ENCODE data around the gene RNASE8.

The RNASE8 gene

GRCh38 chr14:21095430-21096205, 38.0 kb downstream of the RNASE8 start:
- peaks cover 21% of the 10 kb centered on the region for H3K4me1 ChIP-seq (ENCODE audit: low read length)
- 0 out of 2 replicates have a peak, but pooled peaks cover 6% of the 10 kb centered on the region for H4K20me1 ChIP-seq (ENCODE audit: insufficient read depth, low read length)
- no peak for TF ChIP-seq EZH2phosphoT487 (IDR thresholded peaks at IDR 0.05; ENCODE audit: low read depth)
- no peak for TF ChIP-seq CTCF (IDR thresholded peaks at IDR 0.05; ENCODE audit: low read depth, low read length)
- H3K27me3 ChIP-seq (ENCODE audit: low read depth, low read length), result no peaks in the 10 kb centered on the region
- no peaks in the 10 kb centered on the region for H3K9me3 ChIP-seq (ENCODE audit: insufficient read depth, low read length)
- H3K79me2 ChIP-seq (ENCODE audit: low read length), result no peaks in the 10 kb centered on the region
- no peak overlapping the region for H3K9ac ChIP-seq (ENCODE audit: low read length)
- H3K27ac ChIP-seq (ENCODE audit: low read length), result no peak overlapping the region
- no peak overlapping the region for H3K4me2 ChIP-seq (ENCODE audit: low read length)
- H3K4me3 ChIP-seq (ENCODE audit: low read length), result no peak overlapping the region
- H2AFZ ChIP-seq (ENCODE audit: low read depth, low read length), result no peak overlapping the region
- H3K36me3 ChIP-seq (replicated peaks; ENCODE audit: low read depth, low read length), result peaks cover 5% of the 10 kb centered on the region

DNA sequence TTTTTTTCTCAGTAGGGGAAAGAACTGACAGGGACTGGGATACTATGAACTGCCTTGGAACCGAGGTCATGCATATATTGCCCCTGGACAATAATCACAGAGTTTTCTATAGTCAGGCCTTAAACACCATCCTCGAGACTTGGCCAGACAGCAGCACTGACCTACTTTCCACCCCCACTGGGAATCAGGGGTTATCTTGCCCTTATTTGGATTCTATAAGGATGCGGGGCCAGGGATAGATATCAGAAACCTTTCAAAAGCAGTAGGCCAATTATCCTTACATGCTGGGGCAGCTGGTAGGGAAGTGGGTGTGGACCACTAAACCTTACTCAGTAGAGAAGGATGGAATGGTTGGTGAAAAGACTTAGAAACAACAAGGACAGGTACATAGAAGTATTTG, 38.8 kb downstream of the RNASE8 start:
- Histone ChIP-seq H3K27ac (ENCODE audit: low read length) (no peak overlapping the region), H3K4me2 (ENCODE audit: low read length) (no peak overlapping the region), H3K4me3 (ENCODE audit: low read length) (no peak overlapping the region), H3K9ac (ENCODE audit: low read length) (no peak overlapping the region), H3K9me3 (ENCODE audit: insufficient read depth, low read length) (no peaks in the 10 kb centered on the region), H4K20me1 (ENCODE audit: insufficient read depth, low read length) (0 out of 2 replicates have a peak, but pooled peaks cover 6% of the 10 kb centered on the region), H2AFZ (ENCODE audit: low read depth, low read length) (no peak overlapping the region), H3K27me3 (ENCODE audit: low read depth, low read length) (no peaks in the 10 kb centered on the region), H3K36me3 (replicated peaks; ENCODE audit: low read depth, low read length) (peaks cover under 1% of the 10 kb centered on the region), H3K79me2 (ENCODE audit: low read length) (no peaks in the 10 kb centered on the region), H3K4me1 (ENCODE audit: low read length) (peaks cover 21% of the 10 kb centered on the region)
- TF ChIP-seq CTCF (IDR thresholded peaks at IDR 0.05; ENCODE audit: low read depth, low read length), result no peak
- no peak for TF ChIP-seq EZH2phosphoT487 (IDR thresholded peaks at IDR 0.05; ENCODE audit: low read depth)

GRCh38 chr14:21096978-21097635, 39.5 kb downstream of the RNASE8 start:
- peak overlapping the region; percentile 75 for H3K4me3 ChIP-seq (ENCODE audit: low read length)
- peak overlapping the region; percentile 52 for H3K9ac ChIP-seq (ENCODE audit: low read length)
- H4K20me1 ChIP-seq (ENCODE audit: insufficient read depth, low read length), result 0 out of 2 replicates have a peak, but pooled peaks cover 6% of the 10 kb centered on the region
- H3K36me3 ChIP-seq (replicated peaks; ENCODE audit: low read depth, low read length), result no peaks in the 10 kb centered on the region
- peak overlapping the region; percentile 59 for H3K4me2 ChIP-seq (ENCODE audit: low read length)
- no peaks in the 10 kb centered on the region for H3K79me2 ChIP-seq (ENCODE audit: low read length)
- H3K4me1 ChIP-seq (ENCODE audit: low read length), result peaks cover 21% of the 10 kb centered on the region
- H3K27me3 ChIP-seq (ENCODE audit: low read depth, low read length), result no peaks in the 10 kb centered on the region
- no peak for TF ChIP-seq EZH2phosphoT487 (IDR thresholded peaks at IDR 0.05; ENCODE audit: low read depth)
- no peak for TF ChIP-seq CTCF (IDR thresholded peaks at IDR 0.05; ENCODE audit: low read depth, low read length)
- no peak overlapping the region for H3K27ac ChIP-seq (ENCODE audit: low read length)
- H3K9me3 ChIP-seq (ENCODE audit: insufficient read depth, low read length), result no peaks in the 10 kb centered on the region
- H2AFZ ChIP-seq (ENCODE audit: low read depth, low read length), result no peak overlapping the region

DNA sequence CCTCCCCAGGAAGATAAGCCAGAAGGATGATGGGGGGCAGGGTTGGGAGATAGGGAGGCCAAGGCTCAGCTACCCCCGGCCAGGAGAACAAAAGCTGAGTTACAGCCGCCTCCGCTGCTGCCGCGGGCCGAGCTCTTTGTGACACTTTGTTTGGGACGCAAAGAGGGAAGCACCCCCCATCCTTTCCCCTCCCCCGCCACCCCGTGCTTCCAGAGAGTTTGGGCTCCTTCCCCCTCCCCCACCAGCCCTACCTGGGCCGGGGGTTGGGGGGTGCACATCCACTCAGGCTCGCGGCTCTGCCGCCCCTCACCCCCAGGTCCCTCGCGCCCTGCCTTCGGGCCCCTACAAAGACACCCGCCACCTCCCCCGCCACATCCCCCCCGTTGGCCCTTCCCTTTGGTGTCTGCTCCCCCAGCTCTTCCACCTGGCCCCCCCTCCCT, 40.0 kb downstream of the RNASE8 start:
- Histone ChIP-seq H3K9me3 (ENCODE audit: insufficient read depth, low read length) (no peaks in the 10 kb centered on the region), H3K27ac (ENCODE audit: low read length) (no peak overlapping the region), H3K4me2 (ENCODE audit: low read length) (peak overlapping the region; percentile 59), H3K79me2 (ENCODE audit: low read length) (no peaks in the 10 kb centered on the region), H3K4me1 (ENCODE audit: low read length) (peaks cover 19% of the 10 kb centered on the region), H3K9ac (ENCODE audit: low read length) (peak overlapping the region; percentile 52), H3K36me3 (replicated peaks; ENCODE audit: low read depth, low read length) (no peaks in the 10 kb centered on the region), H3K4me3 (ENCODE audit: low read length) (peak overlapping the region; percentile 75), H2AFZ (ENCODE audit: low read depth, low read length) (no peak overlapping the region), H3K27me3 (ENCODE audit: low read depth, low read length) (no peaks in the 10 kb centered on the region), H4K20me1 (ENCODE audit: insufficient read depth, low read length) (0 out of 2 replicates have a peak, but pooled peaks cover 6% of the 10 kb centered on the region)
- no peak for TF ChIP-seq EZH2phosphoT487 (IDR thresholded peaks at IDR 0.05; ENCODE audit: low read depth)
- TF ChIP-seq CTCF (IDR thresholded peaks at IDR 0.05; ENCODE audit: low read depth, low read length), result no peak

All from OCI-LY3 (cell line).